Activated CD4-positive, alpha-beta T cell treated with anti-CD3 and anti-CD28 coated beads for 48 hours (primary cell): ENCODE results near the gene CIDEB.

ENCODE experiments used
- DNase-seq: peaks from one replicate; pipeline ENCODE4 v3.0.0-alpha.2; 2020

The CIDEB gene

GRCh38 chr14:24267516-24267915 is 40.3 kb downstream of the CIDEB start:
- DNase-seq = no peak

- DNase-seq = no peak
Observed at GRCh38 chr14:24266344-24267244, 41.2 kb downstream of the CIDEB start.

- no peak for DNase-seq
Observed at GRCh38 chr14:24264298-24264697, 43.5 kb downstream of the CIDEB start.

GRCh38 chr14:24263848-24264247 is 43.9 kb downstream of the CIDEB start:
- no peak for DNase-seq

GRCh38 chr14:24262821-24263733 is 44.7 kb downstream of the CIDEB start, which contains the start of gene TGM1:
TSS of gene TGM1 (minus strand) at chr14:24263177. CDS start at chr14:24262352, 825 bp downstream.
- no peak for DNase-seq

GRCh38 chr14:24261969-24262327 is 45.8 kb downstream of the CIDEB start:
- no peak for DNase-seq

- no peak for DNase-seq
Observed at GRCh38 chr14:24261256-24261968, 46.4 kb downstream of the CIDEB start.

- no peak for DNase-seq
Observed at GRCh38 chr14:24260780-24261157, 47.0 kb downstream of the CIDEB start.

- no peak for DNase-seq
Observed at GRCh38 chr14:24260026-24260779, 47.6 kb downstream of the CIDEB start.

GRCh38 chr14:24259282-24260025 is 48.3 kb downstream of the CIDEB start:
- DNase-seq = no peak

GRCh38 chr14:24258548-24259265 is 49.1 kb downstream of the CIDEB start:
- DNase-seq = no peak

- DNase-seq = no peak
Observed at GRCh38 chr14:24258119-24258518, 49.7 kb downstream of the CIDEB start.

- DNase-seq = no peak
Observed at GRCh38 chr14:24256960-24257359, 50.8 kb downstream of the CIDEB start.

GRCh38 chr14:24255931-24256711 is 51.7 kb downstream of the CIDEB start:
- DNase-seq = no peak

- no peak for DNase-seq
Observed at GRCh38 chr14:24255438-24255837, 52.3 kb downstream of the CIDEB start.
